Activated B cell treated with CpG ODN at 0.5 μM for 24 hours (primary cell): ENCODE results near the gene HIVEP3. TPM values are rescaled to one million over a fixed set of nuclear protein-coding genes. Genes with fewer than 3 reads are reported as not detected.

Experiments used
- ATAC-seq: fragments of 200-7000 bp; cut with Tn5 transposase; one replicate; pipeline ENCODE4 v1.10.0; 2021; ENCODE audit warnings: low read depth, mild to moderate bottlenecking, moderate library complexity
- CTCF ChIA-PET: fragments of 350-600 bp; sonication (Branson Sonifier 250); formaldehyde crosslinking; loops from one replicate; lab custom pipeline; 2021; ENCODE audit warnings: antibody characterized with exemption; lab: Charles Lee
- POLR2A ChIA-PET: fragments of 350-600 bp; sonication (Branson Sonifier 250); formaldehyde crosslinking; loops from one replicate; lab custom pipeline; 2021; ENCODE audit warnings: antibody characterized with exemption; lab: Charles Lee
- DNase-seq: peaks from one replicate; pipeline ENCODE4 v3.0.0; 2022
- H3K27ac Mint-ChIP-seq: one replicate; pipeline ENCODE4 v1.8.0; 2020; ENCODE audit warnings: mixed read lengths
- H3K27me3 Mint-ChIP-seq: one replicate; pipeline ENCODE4 v1.8.0; 2021; ENCODE audit warnings: mixed read lengths
- H3K36me3 Mint-ChIP-seq: one replicate; pipeline ENCODE4 v1.8.0; 2021; ENCODE audit warnings: low read depth, mixed read lengths
- H3K4me1 Mint-ChIP-seq: one replicate; pipeline ENCODE4 v1.8.0; 2021; ENCODE audit warnings: mixed read lengths
- H3K4me3 Mint-ChIP-seq: one replicate; pipeline ENCODE4 v1.8.0; 2020; ENCODE audit warnings: mild to moderate bottlenecking, mixed read lengths
- H3K9me3 Mint-ChIP-seq: one replicate; pipeline ENCODE4 v1.8.0; 2020; ENCODE audit warnings: mixed read lengths
- CTCF ChIP-seq: fragments of 200-600 bp; IDR thresholded peaks from one replicate; pipeline ENCODE4 v1.8.0; 2022; ENCODE audit warnings: antibody characterized with exemption, mild to moderate bottlenecking
- intact Hi-C: fragments of 100-400 bp; cut with micrococcal nuclease; formaldehyde crosslinking; loops from one replicate; pipeline ENCODE4 v1.15.1; 2024
- total RNA-seq: library from RNA; stranded (reverse); gene quantifications from 2 replicates; pipeline ENCODE4 v1.2.3, GENCODE V29; 2022

The HIVEP3 gene
- total RNA-seq, 1 donor from 2014 or later: 14.4 TPM

GRCh38 chr1:41592451-41593125 is 326.1 kb downstream of the HIVEP3 start:
- Mint-ChIP-seq H3K27ac (no peak overlapping the region), H3K4me1 (no peaks in the 10 kb centered on the region), H3K4me3 (no peak overlapping the region), H3K36me3 (peaks cover 11% of the 10 kb centered on the region), H3K9me3 (no peaks in the 10 kb centered on the region), H3K27me3 (no peaks in the 10 kb centered on the region)
- POLR2A ChIA-PET: no interaction called here
- CTCF ChIA-PET: no interaction called here
- intact Hi-C loops: no loop called here
- no peak for ATAC-seq
- DNase-seq: no peak
- TF ChIP-seq CTCF: no peak

GRCh38 chr1:41591891-41592290 is 326.8 kb downstream of the HIVEP3 start:
- ChIA-PET CTCF (no interaction called here), POLR2A (no interaction called here)
- Mint-ChIP-seq H3K27ac (no peak overlapping the region), H3K9me3 (no peaks in the 10 kb centered on the region), H3K27me3 (no peaks in the 10 kb centered on the region), H3K4me3 (no peak overlapping the region), H3K4me1 (no peaks in the 10 kb centered on the region), H3K36me3 (peaks cover 13% of the 10 kb centered on the region)
- DNase-seq: no peak
- no peak for ATAC-seq
- intact Hi-C loops: no loop called here
- TF ChIP-seq CTCF: no peak

- no peak overlapping the region for H3K4me3 Mint-ChIP-seq
- DNase-seq (no peak), ATAC-seq (no peak)
- H3K9me3 Mint-ChIP-seq: no peaks in the 10 kb centered on the region
- ChIA-PET CTCF (interaction anchor here (0.7 kb wide), 1 partner anchor 16 kb away, joined by 3 read pairs; no protein-coding TSS in a partner anchor), POLR2A (no interaction called here)
- no peaks in the 10 kb centered on the region for H3K4me1 Mint-ChIP-seq
- intact Hi-C loops: no loop called here
- H3K36me3 Mint-ChIP-seq: peaks cover 13% of the 10 kb centered on the region
- no peaks in the 10 kb centered on the region for H3K27me3 Mint-ChIP-seq
- TF ChIP-seq CTCF: no peak
- no peak overlapping the region for H3K27ac Mint-ChIP-seq
These were observed 328.4 kb downstream of the HIVEP3 start for GRCh38 chr1:41590331-41590730.

GRCh38 chr1:41589395-41589794 is 329.3 kb downstream of the HIVEP3 start:
- peaks cover 22% of the 10 kb centered on the region for H3K36me3 Mint-ChIP-seq
- no peak for TF ChIP-seq CTCF
- intact Hi-C loops: no loop called here
- no peaks in the 10 kb centered on the region for H3K4me1 Mint-ChIP-seq
- H3K4me3 Mint-ChIP-seq: no peak overlapping the region
- ATAC-seq (no peak), DNase-seq (no peak)
- CTCF ChIA-PET: no interaction called here
- H3K27me3 Mint-ChIP-seq: no peaks in the 10 kb centered on the region
- H3K27ac Mint-ChIP-seq: no peak overlapping the region
- H3K9me3 Mint-ChIP-seq: no peaks in the 10 kb centered on the region
- POLR2A ChIA-PET: no interaction called here

- intact Hi-C loops: no loop called here
- TF ChIP-seq CTCF: no peak
- CTCF ChIA-PET: no interaction called here
- POLR2A ChIA-PET: no interaction called here
- H3K4me1 Mint-ChIP-seq: no peaks in the 10 kb centered on the region
- no peaks in the 10 kb centered on the region for H3K27me3 Mint-ChIP-seq
- ATAC-seq (no peak), DNase-seq (no peak)
- H3K4me3 Mint-ChIP-seq: no peak overlapping the region
- peaks cover 31% of the 10 kb centered on the region for H3K36me3 Mint-ChIP-seq
- H3K27ac Mint-ChIP-seq: no peak overlapping the region
- H3K9me3 Mint-ChIP-seq: no peaks in the 10 kb centered on the region
These were observed 330.3 kb downstream of the HIVEP3 start for GRCh38 chr1:41588334-41588875.
